ENCODE data around the gene CHAT.
"Not testable (repeated sequence)": the region's sequence is repeated elsewhere in the genome, so short reads cannot be mapped to it uniquely, and the experiment has no call there.

Gene CHAT

DNA sequence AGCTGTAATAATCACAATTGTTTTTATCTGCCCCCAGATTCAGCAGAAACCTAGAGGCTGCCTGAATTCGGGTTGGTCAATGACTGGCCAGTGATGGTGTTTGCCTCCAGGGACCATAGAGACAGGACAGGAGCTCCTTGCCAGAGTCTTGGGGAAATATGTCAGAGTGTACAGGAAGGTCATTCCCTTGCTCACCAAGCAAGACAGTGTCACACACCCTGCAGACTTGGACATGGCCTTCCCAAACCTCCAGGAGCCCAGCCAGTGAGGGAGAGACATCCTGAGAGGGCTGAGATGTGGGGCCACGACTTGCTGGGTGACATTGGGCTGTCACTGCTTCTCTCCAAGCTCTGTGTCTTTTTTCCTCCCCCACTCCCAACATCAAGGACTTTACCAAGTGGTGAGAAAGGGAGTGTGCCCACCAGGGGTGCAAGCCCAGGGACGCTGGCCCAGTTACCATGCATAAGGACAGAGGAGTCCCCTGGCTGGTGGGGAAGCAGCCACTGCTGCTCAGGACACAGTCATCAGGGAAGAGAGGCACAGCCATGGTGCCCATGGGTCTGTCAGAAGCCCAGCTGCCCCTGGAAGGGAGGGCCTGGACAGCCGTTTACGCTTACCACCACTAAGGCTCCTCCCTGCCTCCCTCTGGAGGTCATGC, 40.3 kb downstream of the CHAT start:
- DNase-seq: no peak

GRCh38 chr10:49655099-49655498, 41.3 kb downstream of the CHAT start:
- no peak for DNase-seq

- no peak for DNase-seq
These were observed 43.1 kb downstream of the CHAT start for GRCh38 chr10:49656845-49657493.

- DNase-seq: no peak
These were observed 43.8 kb downstream of the CHAT start for GRCh38 chr10:49657606-49658005.

DNA sequence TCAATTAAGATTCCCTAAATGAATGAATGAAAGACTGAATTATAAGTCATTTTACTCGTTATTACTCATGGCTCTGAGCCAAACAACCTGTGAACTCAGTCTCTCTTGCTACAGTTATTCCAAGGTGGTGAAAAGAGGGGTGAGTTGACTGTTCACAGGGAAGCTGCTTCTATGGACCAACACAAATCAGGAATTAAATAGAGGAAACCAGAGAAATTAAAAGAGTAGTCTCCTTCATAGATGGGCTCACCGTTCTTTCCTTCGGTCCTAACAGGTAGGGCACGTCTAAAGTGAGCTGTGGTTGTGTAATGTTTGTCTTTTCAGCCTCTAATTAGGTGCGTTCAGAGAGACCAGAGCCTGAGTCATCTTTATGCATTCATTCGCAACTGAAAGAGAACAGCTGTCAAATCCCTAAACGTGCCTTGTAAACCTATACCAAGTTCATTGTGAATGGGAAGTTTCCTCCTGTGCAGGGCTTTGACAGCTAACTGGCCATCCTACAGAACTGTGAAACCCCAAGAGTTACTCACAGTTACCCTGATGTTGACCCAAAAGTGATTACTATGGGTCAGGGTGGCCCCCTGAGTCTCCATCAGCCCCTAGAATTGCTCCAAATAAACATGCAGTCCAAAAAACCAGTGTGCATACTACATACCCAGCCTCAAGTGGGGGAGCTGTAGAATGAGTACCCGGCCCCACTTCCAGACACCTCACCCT, 47.5 kb downstream of the CHAT start:
- DNase-seq: no peak

DNA sequence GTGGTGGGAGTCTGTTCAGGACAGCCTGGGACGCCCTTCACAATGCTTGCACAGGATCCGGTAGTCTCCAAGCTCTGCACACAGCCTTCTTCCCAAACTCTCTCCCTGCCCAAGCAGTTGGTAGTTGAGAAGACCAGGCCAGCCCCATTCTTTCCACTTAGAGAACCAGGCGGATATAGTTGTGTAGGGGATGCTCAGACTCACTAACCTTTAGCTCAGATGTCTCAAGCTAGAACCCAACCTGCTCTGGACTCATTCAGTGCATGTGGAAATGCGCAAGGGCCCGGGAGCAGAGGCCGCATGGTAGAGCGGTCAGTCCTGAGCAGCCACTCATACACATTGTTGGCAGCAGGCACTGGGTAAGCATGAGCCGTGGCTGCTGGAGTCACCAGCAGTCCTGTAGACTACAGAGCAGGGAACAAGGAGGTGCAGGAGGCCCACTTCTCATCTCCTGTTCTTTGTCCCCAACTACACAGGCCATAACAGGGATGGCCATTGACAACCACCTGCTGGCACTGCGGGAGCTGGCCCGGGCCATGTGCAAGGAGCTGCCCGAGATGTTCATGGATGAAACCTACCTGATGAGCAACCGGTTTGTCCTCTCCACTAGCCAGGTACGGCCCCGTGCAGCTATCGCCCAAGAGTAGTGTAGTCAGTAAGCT, 48.5 kb downstream of the CHAT start:
- no peak for DNase-seq

- no peak for DNase-seq
These were observed 49.8 kb downstream of the CHAT start for GRCh38 chr10:49663596-49663995.

GRCh38 chr10:49664006-49664841, 50.4 kb downstream of the CHAT start:
- DNase-seq: no peak

DNA sequence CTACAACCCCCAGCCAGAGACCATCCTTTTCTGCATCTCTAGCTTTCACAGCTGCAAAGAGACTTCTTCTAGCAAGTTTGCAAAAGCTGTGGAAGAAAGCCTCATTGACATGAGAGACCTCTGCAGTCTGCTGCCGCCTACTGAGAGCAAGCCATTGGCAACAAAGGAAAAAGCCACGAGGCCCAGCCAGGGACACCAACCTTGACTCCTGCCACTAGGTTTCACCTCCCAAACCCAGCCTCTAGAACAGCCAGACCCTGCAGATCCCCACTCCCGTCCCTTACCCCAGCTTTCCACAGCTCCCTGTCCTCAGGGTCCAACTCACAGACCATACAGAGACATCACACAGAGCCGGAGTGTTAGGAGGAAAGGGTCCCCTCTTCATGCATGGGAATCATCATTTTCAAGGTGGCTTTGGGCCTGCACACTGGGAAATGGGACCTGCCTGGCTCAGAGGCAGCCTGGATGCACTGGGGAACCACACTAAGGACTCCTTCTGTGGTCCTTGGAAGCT, 51.1 kb downstream of the CHAT start:
- no peak for DNase-seq

GRCh38 chr10:49666054-49666615, 52.3 kb downstream of the CHAT start:
- no peak for DNase-seq

- no peak for DNase-seq
These were observed 52.8 kb downstream of the CHAT start for GRCh38 chr10:49666685-49667084.

- DNase-seq: no peak
These were observed 54.2 kb downstream of the CHAT start for GRCh38 chr10:49667991-49668390.

GRCh38 chr10:49668684-49669083, 54.8 kb downstream of the CHAT start:
- DNase-seq: no peak

DNA sequence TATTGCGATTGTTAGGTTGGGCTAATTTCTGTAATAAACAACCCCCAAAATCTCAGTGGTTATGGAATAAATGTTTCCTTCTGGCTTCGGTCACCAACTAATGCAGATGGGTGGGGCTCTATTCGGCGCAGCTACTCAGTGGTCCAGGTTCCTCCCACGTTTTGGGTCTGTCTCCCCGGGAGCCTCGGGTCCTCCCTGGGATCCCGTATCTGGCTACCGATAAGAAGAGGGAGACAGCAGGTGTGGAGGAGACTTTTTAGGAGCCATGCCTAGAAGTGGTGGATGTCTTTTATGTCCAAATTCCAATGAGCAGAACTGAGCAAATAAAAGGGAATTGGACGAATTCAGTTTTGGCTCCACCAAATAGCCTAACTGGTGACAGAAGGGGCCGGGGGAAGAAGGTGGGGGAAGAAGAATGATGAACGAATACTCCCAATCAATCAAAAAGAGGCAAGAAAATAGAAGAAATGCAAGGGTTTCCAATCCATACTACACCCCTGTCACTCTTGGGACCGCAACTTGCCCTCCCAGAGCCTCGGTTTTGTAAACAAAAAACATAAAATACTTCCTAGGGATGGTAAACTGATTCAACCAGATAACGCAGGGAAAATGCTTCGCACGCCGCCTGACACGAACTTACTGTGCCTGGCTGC, 65.1 kb downstream of the CHAT start:
- no peak for DNase-seq

DNA sequence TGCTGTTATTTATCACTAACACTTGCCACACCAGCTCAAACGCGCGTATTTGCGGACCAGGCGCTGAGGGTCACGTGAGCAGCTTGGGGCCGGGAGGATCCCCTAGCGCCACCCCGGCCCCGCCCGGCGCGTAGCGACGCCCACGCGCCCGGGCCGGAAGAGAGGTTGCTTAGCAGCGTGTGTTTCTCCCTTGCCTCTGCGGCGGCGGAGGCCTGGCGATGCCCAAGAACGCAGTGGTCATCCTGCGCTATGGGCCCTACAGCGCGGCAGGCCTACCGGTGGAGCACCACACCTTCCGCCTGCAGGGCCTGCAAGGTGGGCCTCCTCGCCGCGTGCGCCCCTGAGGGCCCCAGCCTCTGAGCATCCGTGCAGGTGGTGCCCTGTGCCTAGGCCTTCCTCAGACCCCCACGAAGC, 65.7 kb downstream of the CHAT start, which contains the start of gene C10orf53:
C10orf53 (plus strand) TSS at position 172 of the 414 bp plus-strand sequence; CDS start at position 219, 47 bp downstream.
- DNase-seq: peak; percentile 62

DNA sequence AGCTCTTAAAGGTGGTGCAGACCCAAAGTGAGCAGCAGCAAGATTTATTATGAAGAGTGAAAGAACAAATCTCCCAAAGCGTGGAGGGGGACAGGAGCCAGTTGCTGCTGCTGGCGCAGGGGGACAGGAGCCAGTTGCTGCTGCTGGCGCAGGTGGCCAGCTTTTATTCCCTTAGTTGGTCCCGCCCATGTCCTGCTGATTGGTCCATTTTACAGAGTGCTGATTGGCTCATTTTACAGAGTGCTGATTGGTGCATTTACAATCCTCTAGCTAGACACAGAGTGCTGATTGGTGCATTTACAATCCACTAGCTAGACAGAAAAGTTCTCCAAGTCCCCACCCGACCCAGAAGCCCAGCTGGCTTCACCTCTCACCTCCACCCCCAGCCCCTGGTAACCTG, 68.6 kb downstream of the CHAT start:
- not testable (repeated sequence) for DNase-seq

DNA sequence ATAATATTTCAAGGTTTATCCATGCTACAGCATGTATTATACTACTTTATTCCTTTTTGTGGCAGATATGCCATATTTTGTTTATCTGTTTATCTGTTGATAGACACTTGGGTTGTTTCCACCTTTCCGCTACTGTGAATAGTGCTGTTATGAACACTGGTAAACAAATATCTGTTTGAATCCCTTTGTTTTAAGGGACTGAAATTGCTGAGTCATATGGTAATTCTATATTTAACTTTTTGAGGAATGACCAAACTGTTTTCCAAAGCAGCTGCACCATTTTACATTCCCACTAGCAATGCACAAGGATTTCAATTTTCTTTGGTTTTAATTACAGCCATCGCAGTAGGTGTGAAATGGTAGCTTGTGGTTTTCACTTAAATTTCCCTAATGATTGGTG, 69.0 kb downstream of the CHAT start:
- no peak for DNase-seq

DNA sequence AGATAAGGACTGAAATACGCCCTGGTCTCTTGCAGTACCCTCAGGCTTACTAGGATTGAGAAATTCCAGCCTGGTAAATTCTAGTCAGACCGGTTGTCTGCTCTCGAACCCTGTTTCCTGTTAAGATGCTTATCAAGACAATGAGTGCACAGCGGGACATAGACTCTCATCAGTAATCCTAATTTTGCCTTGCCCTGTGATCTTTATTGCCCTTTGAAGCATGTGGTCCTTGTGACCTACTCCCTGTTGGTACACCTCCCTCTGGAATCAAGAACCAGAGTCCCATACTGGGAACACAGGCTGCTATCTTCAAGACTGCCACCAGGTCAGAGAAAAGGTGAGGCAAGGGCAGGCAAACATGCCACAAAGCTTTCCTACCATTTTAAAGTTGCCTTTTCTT, 72.8 kb downstream of the CHAT start:
- no peak for DNase-seq

DNA sequence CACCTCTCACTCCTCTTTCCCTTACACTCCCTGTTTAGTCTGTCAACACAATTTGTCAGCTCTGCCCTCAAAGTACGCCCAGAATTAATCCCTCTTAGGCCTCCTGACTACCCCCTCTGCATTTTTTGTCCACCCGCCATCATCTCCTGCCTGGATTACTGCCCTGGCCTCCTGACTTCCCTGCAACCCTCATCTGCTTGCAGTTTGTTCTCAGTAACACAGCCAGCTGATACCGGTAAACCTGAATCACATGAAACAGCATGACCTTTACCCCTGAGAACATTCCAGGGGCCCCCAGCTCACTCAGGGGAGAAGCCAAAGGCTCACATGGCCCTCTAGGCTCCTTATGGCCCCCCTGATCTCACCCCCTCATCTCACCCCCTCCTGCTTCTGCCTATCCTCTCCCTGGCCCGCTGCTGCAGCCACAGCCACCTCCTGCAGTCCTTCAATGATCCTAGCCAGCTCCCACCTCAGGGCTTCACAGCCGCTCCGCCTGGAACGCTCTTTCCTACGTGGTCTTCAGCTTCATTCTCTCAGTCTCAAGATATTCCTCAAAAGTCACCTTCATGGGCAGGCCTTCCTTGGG, 74.5 kb downstream of the CHAT start:
- DNase-seq: no peak

GRCh38 chr10:49688920-49689319, 75.1 kb downstream of the CHAT start:
- no peak for DNase-seq

GRCh38 chr10:49689882-49690510, 76.2 kb downstream of the CHAT start:
- no peak for DNase-seq

Data from activated CD8-positive, alpha-beta memory T cell treated with anti-CD3 and anti-CD28 coated beads, Interleukin-2, amount 50 U/mL, for 48 hours (primary cell).